ENCODE measurements around the gene ASPN. TPM values are rescaled to one million over a fixed set of nuclear protein-coding genes. Genes with fewer than 3 reads are reported as not detected.

Gene ASPN
- total and polyA plus RNA-seq, 2 experiments from 2014 or later, result 14.0 to 35.3 TPM

GRCh38 chr9:92474587-92474986, 7.7 kb downstream of the ASPN start:
- no peak for DNase-seq (ENCODE audit: low spot score)
- no peak for TF ChIP-seq EZH2phosphoT487 (IDR thresholded peaks at IDR 0.05; ENCODE audit: low read depth, severe bottlenecking, unreplicated experiment)
- no peak for TF ChIP-seq EZH2 (IDR thresholded peaks at IDR 0.05; ENCODE audit: borderline replicate concordance)
- Histone ChIP-seq H3K79me2 (no peaks in the 10 kb centered on the region), H3K9me3 (ENCODE audit: low read depth) (no peaks in the 10 kb centered on the region), H3K9me2 (replicated peaks; ENCODE audit: insufficient read depth) (no peaks in the 10 kb centered on the region), H3K27me3 (no peaks in the 10 kb centered on the region), H2AFZ (no peak overlapping the region), H3K4me3 (no peak overlapping the region), H3K27ac (no peak overlapping the region), H3K36me3 (replicated peaks; ENCODE audit: insufficient read depth, low read depth) (no peaks in the 10 kb centered on the region), H3K4me1 (ENCODE audit: insufficient read depth) (peaks cover 4% of the 10 kb centered on the region), H3K4me2 (no peak overlapping the region), H4K20me1 (ENCODE audit: insufficient read depth, poor library complexity, severe bottlenecking) (no peaks in the 10 kb centered on the region)
- WGBS (ENCODE audit: low lambda C conversion rate, missing lambda C conversion rate), result 93% methylated on average over 3 of the region's 3 CpGs

- no peak for TF ChIP-seq EZH2phosphoT487 (IDR thresholded peaks at IDR 0.05; ENCODE audit: low read depth, severe bottlenecking, unreplicated experiment)
- TF ChIP-seq CTCF (IDR thresholded peaks at IDR 0.05; ENCODE audit: poor library complexity), result no peak
- no peak for TF ChIP-seq EZH2 (IDR thresholded peaks at IDR 0.05; ENCODE audit: borderline replicate concordance)
- no peak for DNase-seq (ENCODE audit: low spot score)
- Histone ChIP-seq H3K9me2 (replicated peaks; ENCODE audit: insufficient read depth) (no peaks in the 10 kb centered on the region), H3K4me1 (ENCODE audit: insufficient read depth) (no peaks in the 10 kb centered on the region), H3K27ac (no peak overlapping the region), H3K27me3 (no peaks in the 10 kb centered on the region), H2AFZ (no peak overlapping the region), H3K36me3 (replicated peaks; ENCODE audit: insufficient read depth, low read depth) (no peaks in the 10 kb centered on the region), H3K4me3 (no peak overlapping the region), H3K9me3 (ENCODE audit: low read depth) (no peaks in the 10 kb centered on the region), H4K20me1 (ENCODE audit: insufficient read depth, poor library complexity, severe bottlenecking) (no peaks in the 10 kb centered on the region), H3K4me2 (no peak overlapping the region), H3K79me2 (no peaks in the 10 kb centered on the region)
- WGBS (ENCODE audit: low lambda C conversion rate, missing lambda C conversion rate), result 96% methylated on average over 2 of the region's 2 CpGs
These were observed 14.1 kb downstream of the ASPN start for GRCh38 chr9:92468206-92468605.

GRCh38 chr9:92467511-92467910, 14.8 kb downstream of the ASPN start:
- Histone ChIP-seq H4K20me1 (ENCODE audit: insufficient read depth, poor library complexity, severe bottlenecking) (no peaks in the 10 kb centered on the region), H3K4me1 (ENCODE audit: insufficient read depth) (no peaks in the 10 kb centered on the region), H3K4me2 (no peak overlapping the region), H3K36me3 (replicated peaks; ENCODE audit: insufficient read depth, low read depth) (no peaks in the 10 kb centered on the region), H3K9me2 (replicated peaks; ENCODE audit: insufficient read depth) (no peaks in the 10 kb centered on the region), H3K79me2 (no peaks in the 10 kb centered on the region), H3K9me3 (ENCODE audit: low read depth) (no peaks in the 10 kb centered on the region), H3K27ac (no peak overlapping the region), H3K4me3 (no peak overlapping the region), H2AFZ (no peak overlapping the region), H3K27me3 (no peaks in the 10 kb centered on the region)
- TF ChIP-seq EZH2 (IDR thresholded peaks at IDR 0.05; ENCODE audit: borderline replicate concordance) (no peak), EZH2phosphoT487 (IDR thresholded peaks at IDR 0.05; ENCODE audit: low read depth, severe bottlenecking, unreplicated experiment) (no peak), CTCF (IDR thresholded peaks at IDR 0.05; ENCODE audit: poor library complexity) (no peak)
- DNase-seq (ENCODE audit: low spot score), result no peak
- 90% methylated on average over 2 of the region's 2 CpGs for WGBS (ENCODE audit: low lambda C conversion rate, missing lambda C conversion rate)

GRCh38 chr9:92467041-92467440, 15.3 kb downstream of the ASPN start:
- no peak overlapping the region for H3K4me2 ChIP-seq
- H3K79me2 ChIP-seq, result no peaks in the 10 kb centered on the region
- no peaks in the 10 kb centered on the region for H3K9me3 ChIP-seq (ENCODE audit: low read depth)
- H3K9me2 ChIP-seq (replicated peaks; ENCODE audit: insufficient read depth), result no peaks in the 10 kb centered on the region
- H3K27me3 ChIP-seq, result no peaks in the 10 kb centered on the region
- no peaks in the 10 kb centered on the region for H4K20me1 ChIP-seq (ENCODE audit: insufficient read depth, poor library complexity, severe bottlenecking)
- no peaks in the 10 kb centered on the region for H3K36me3 ChIP-seq (replicated peaks; ENCODE audit: insufficient read depth, low read depth)
- TF ChIP-seq EZH2phosphoT487 (IDR thresholded peaks at IDR 0.05; ENCODE audit: low read depth, severe bottlenecking, unreplicated experiment) (no peak), CTCF (IDR thresholded peaks at IDR 0.05; ENCODE audit: poor library complexity) (no peak), EZH2 (IDR thresholded peaks at IDR 0.05; ENCODE audit: borderline replicate concordance) (no peak)
- H2AFZ ChIP-seq, result no peak overlapping the region
- no peak overlapping the region for H3K4me3 ChIP-seq
- no peak for DNase-seq (ENCODE audit: low spot score)
- H3K4me1 ChIP-seq (ENCODE audit: insufficient read depth), result no peaks in the 10 kb centered on the region
- no peak overlapping the region for H3K27ac ChIP-seq
- WGBS (ENCODE audit: low lambda C conversion rate, missing lambda C conversion rate), result 80% methylated on average over 1 of the region's 1 CpG

Data from hepatocyte (in vitro differentiated cells).